A673 (cell line): Measurements from ENCODE around the gene TBKBP1. TPM values are rescaled to one million over a fixed set of nuclear protein-coding genes. Genes with fewer than 3 reads are reported as not detected.

Experiments
- BruUV-seq: library from RNA; stranded (reverse); fragments of 400-500 nt; replicated peaks from 2 replicates; lab custom pipeline; 2021; lab: Mats Ljungman, UMichigan
- CTCF ChIA-PET: fragments of 300-600 bp; sonication (Branson Sonifier 250); formaldehyde crosslinking; loops from one replicate; lab custom pipeline; 2022; ENCODE audit warnings: antibody characterized with exemption; lab: Charles Lee
- POLR2A ChIA-PET: fragments of 300-600 bp; sonication (Branson Sonifier 250); formaldehyde crosslinking; loops from one replicate; lab custom pipeline; 2022; ENCODE audit warnings: antibody characterized with exemption; ENCODE audit not compliant: low non-redundant PET; lab: Charles Lee
- DNase-seq: peaks from one replicate; pipeline ENCODE4 v3.0.0-alpha.2; 2015; ENCODE audit warnings: low spot score
- H3K27ac ChIP-seq: fragments of 200-600 bp; sonication (generic); 2 replicates; pipeline ENCODE4 v1.5.1; 2016; ENCODE audit warnings: mixed run types, low read depth, mild to moderate bottlenecking, mixed read lengths, antibody characterized with exemption, low read length; ENCODE audit not compliant: poor library complexity, severe bottlenecking
- H3K27me3 ChIP-seq: fragments of 200-600 bp; sonication (generic); replicated peaks from 2 replicates; pipeline ENCODE4 v1.6.1; 2017; ENCODE audit warnings: mixed run types, low read depth, mild to moderate bottlenecking, mixed read lengths, antibody characterized with exemption, low read length; ENCODE audit not compliant: insufficient read depth, poor library complexity
- H3K36me3 ChIP-seq: fragments of 200-600 bp; sonication (generic); 2 replicates; pipeline ENCODE4 v1.6.1; 2016; ENCODE audit warnings: mixed run types, mild to moderate bottlenecking, mixed read lengths, antibody characterized with exemption, low read length; ENCODE audit not compliant: insufficient read depth, poor library complexity, severe bottlenecking
- H3K4me1 ChIP-seq: fragments of 200-600 bp; sonication (generic); 2 replicates; pipeline ENCODE4 v1.6.1; 2017; ENCODE audit warnings: mixed run types, mild to moderate bottlenecking, mixed read lengths, antibody characterized with exemption, low read length; ENCODE audit not compliant: insufficient read depth, poor library complexity, severe bottlenecking
- H3K4me3 ChIP-seq: fragments of 200-600 bp; sonication (generic); 2 replicates; pipeline ENCODE4 v1.5.1; 2016; ENCODE audit warnings: low read depth, mixed run types, mild to moderate bottlenecking, mixed read lengths, low read length; ENCODE audit not compliant: poor library complexity, severe bottlenecking
- H3K9me3 ChIP-seq: fragments of 200-600 bp; sonication (generic); 2 replicates; pipeline ENCODE4 v1.6.1; 2016; ENCODE audit warnings: mixed run types, low read depth, mild to moderate bottlenecking, mixed read lengths, antibody characterized with exemption, low read length; ENCODE audit not compliant: poor library complexity, severe bottlenecking
- CTCF ChIP-seq: fragments of 300-800, 200-600 bp; sonication (generic); conservative IDR thresholded peaks from 2 replicates; pipeline ENCODE4 v1.5.1; 2017; ENCODE audit warnings: low read depth, mild to moderate bottlenecking, antibody characterized with exemption, low read length, moderate library complexity, mixed read lengths
- EZH2 ChIP-seq: fragments of 200-600 bp; sonication (generic); IDR thresholded peaks from 2 replicates; pipeline ENCODE4 v1.6.1; 2017; ENCODE audit warnings: borderline replicate concordance, low read depth, mild to moderate bottlenecking, mixed read lengths, antibody characterized with exemption, low read length; ENCODE audit not compliant: poor library complexity, severe bottlenecking
- intact Hi-C: fragments of 100-400 bp; cut with micrococcal nuclease; formaldehyde crosslinking; loops from one replicate; pipeline ENCODE4 v1.10.0; 2022; ENCODE audit not compliant: unreplicated experiment
- total RNA-seq: library from RNA; stranded (reverse); gene quantifications from 2 replicates; pipeline ENCODE4 v1.2.3, GENCODE V29; 2021

The TBKBP1 gene
- total RNA-seq, 1 experiment from 2014 or later = 21.1 TPM

GRCh38 chr17:47744168-47745036, 50.4 kb downstream of the TBKBP1 start:
- CTCF ChIA-PET = interaction anchor here (0.6 kb wide), 1 partner anchor 11 kb away, joined by 3 read pairs; the partner anchor contains the start of gene TBX21
- H3K27me3 ChIP-seq = no peaks in the 10 kb centered on the region
- no TSS peak for BruUV-seq
- H3K9me3 ChIP-seq = no peaks in the 10 kb centered on the region
- H3K4me1 ChIP-seq = no peaks in the 10 kb centered on the region
- POLR2A ChIA-PET = no interaction called here
- no peaks in the 10 kb centered on the region for H3K36me3 ChIP-seq
- intact Hi-C loops = no loop called here
- H3K27ac ChIP-seq = no peak overlapping the region
- no peak overlapping the region for H3K4me3 ChIP-seq
- no peak for TF ChIP-seq EZH2
- no peak for TF ChIP-seq CTCF
- no peak for DNase-seq

- no peak overlapping the region for H3K27ac ChIP-seq
- peaks cover 5% of the 10 kb centered on the region for H3K27me3 ChIP-seq
Observed at GRCh38 chr17:47745037-47745380, 51.0 kb downstream of the TBKBP1 start.

GRCh38 chr17:47751471-47751870, 57.5 kb downstream of the TBKBP1 start:
- no peak overlapping the region for H3K4me3 ChIP-seq
- intact Hi-C loops = no loop called here
- no peaks in the 10 kb centered on the region for H3K4me1 ChIP-seq
- TF ChIP-seq EZH2 = no peak
- TF ChIP-seq CTCF = no peak
- peaks cover 5% of the 10 kb centered on the region for H3K27me3 ChIP-seq
- CTCF ChIA-PET = interaction anchor here (0.6 kb wide), 1 partner anchor 138 kb away, joined by 6 read pairs; no protein-coding TSS in a partner anchor
- no TSS peak for BruUV-seq
- POLR2A ChIA-PET = no interaction called here
- no peaks in the 10 kb centered on the region for H3K36me3 ChIP-seq
- H3K27ac ChIP-seq = no peak overlapping the region
- DNase-seq = no peak
- no peaks in the 10 kb centered on the region for H3K9me3 ChIP-seq

More at GRCh38 chr17:47745037-47745380, 51.0 kb downstream of the TBKBP1 start:
- ChIA-PET CTCF (no interaction called here), POLR2A (no interaction called here)
- no peaks in the 10 kb centered on the region for H3K36me3 ChIP-seq
- no peak overlapping the region for H3K4me3 ChIP-seq
- no peaks in the 10 kb centered on the region for H3K9me3 ChIP-seq
- H3K4me1 ChIP-seq = no peaks in the 10 kb centered on the region
- intact Hi-C loops = no loop called here
- no peak for DNase-seq
- TF ChIP-seq CTCF (no peak), EZH2 (no peak)
- BruUV-seq = no TSS peak
